Measurements from ENCODE around the gene SMURF1.
A peak's percentile ranks its signal among the peaks of the same experiment; 100 is the strongest.
"Not testable (repeated sequence)": the region's sequence is repeated elsewhere in the genome, so short reads cannot be mapped to it uniquely, and the experiment has no call there.

SMURF1 gene

DNA sequence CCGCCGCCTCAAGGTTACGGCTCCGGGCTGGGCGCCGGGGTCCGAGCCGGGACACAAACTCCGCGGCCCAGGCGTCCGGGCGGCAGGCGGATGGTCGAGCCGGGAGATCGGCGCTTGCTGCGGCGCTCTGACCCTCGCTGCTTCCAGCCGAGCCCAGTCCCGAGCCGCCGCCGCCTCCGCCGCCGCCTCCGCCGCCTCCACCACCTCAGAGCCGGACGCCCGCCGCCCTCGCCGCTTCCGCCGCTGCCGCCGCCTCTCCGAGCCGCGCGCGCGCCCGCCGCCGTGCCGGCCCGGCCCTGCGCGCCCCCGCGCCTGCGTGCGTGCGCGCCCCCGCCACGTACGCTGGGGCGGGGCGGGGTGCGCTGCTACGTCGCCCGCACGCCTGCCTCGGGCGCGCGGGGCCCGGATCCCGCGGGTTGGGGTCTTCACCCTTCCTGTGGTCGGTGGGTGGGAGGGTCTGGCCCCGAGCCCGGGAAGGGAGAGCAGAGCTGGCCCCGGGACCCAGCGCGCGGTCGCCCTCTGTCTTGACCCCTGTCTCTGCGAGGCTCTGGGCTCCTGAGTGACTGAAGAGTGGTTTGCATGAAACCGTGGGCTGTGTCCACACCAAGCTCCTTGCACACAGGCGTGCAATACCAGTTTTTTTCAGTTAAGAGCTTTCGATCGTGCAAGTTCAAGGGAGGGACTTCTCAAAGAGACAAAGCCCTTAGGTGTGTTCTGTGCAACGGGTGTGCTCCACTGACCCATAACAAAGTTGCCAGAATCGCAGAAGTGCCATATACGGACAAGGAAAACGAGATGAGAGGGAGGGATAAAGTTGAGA lies at the start of gene SMURF1:
TSS of gene SMURF1 (minus strand) at position 256 of the 820 bp plus-strand sequence. CDS start 328 bp downstream, outside the sequence.
- peak; percentile 60 for DNase-seq (ENCODE audit: low spot score)

GRCh38 chr7:99191869-99192596 lies 48.1 kb upstream of the SMURF1 start:
- DNase-seq (ENCODE audit: low spot score), result no peak

- peak; percentile 46 for DNase-seq (ENCODE audit: low spot score)
These were observed 46.6 kb upstream of the SMURF1 start for GRCh38 chr7:99190359-99191009.

GRCh38 chr7:99189222-99189621 lies 45.3 kb upstream of the SMURF1 start:
- DNase-seq (ENCODE audit: low spot score), result no peak

- DNase-seq (ENCODE audit: low spot score), result no peak
These were observed 44.3 kb upstream of the SMURF1 start for GRCh38 chr7:99188221-99188620.

DNA sequence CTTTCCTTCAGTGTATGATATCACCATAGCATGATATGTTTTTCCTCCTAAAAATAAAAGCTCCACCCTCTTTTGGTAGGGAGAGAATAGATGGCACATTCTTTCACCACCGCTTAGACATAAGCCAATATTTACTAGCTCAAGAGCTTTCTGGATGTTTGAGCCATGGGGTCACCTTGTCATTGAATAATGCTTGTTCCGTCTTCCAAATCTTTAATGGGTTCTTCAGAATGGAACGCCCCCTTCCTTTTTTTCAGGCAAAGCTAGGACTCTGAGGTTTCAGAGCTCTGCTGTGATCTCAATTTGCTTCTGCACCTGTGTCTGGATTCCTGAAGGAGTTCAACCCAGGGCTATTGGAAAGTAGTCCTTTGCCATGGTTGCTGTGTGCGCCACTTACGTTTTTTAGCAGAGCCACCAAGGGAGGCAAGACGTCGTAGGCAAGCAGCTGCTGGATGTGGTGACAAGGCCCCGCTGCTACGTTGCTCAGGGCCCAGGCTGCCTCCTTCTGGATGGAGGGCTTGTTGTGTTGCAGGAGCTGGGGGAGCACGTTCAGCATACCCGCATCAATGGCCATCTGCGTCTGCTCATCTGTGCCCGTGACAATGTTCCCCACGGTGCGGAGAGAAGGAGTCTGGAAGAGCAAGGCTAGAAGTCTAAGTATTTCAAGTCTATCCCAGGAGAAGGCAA lies 40.8 kb upstream of the SMURF1 start:
- DNase-seq (ENCODE audit: low spot score), result no peak

GRCh38 chr7:99180067-99180650 lies 36.3 kb upstream of the SMURF1 start:
- DNase-seq (ENCODE audit: low spot score), result no peak

DNA sequence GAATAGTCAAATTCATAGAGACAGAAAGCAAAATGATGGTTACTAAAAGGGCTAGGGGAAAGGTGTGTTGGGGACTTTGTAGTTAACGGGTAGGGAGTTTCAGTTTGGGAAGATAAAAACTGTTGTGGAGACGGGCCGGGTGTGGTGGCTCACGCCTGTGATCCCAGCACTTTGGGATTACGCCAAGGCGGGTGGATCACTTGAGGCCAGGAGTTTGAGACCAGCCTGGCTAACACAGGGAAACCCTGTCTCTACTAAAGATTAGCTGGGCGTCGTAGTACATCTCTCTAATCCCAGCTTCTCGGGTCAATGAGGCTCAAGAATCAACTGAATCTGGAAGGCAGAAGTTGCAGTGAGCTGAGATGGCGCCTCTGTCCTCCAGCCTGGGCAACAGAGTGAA lies 33.3 kb upstream of the SMURF1 start:
- DNase-seq (ENCODE audit: low spot score), result no peak

- DNase-seq (ENCODE audit: low spot score), result no peak
These were observed 29.9 kb upstream of the SMURF1 start for GRCh38 chr7:99173787-99174186.

DNA sequence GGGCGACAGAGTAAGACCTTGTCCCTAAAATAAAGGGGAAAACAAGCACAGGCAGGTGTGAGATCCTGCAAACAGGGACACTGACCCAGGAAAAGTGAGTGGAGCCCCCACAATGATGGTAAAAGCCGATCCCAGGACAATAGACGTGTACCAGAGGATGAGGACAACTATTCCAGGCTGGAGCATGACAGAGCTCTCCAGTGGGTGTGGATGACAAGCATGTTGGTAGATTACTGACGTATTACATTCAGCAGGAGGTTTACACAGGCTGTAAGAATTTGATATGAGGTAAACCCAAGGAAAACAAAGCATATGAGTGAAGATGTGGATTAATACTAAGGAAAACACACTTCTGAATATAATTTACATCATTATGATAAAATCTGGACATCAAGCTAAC lies 27.8 kb upstream of the SMURF1 start:
- no peak for DNase-seq (ENCODE audit: low spot score)

- DNase-seq (ENCODE audit: low spot score), result peak; percentile 49
These were observed 26.8 kb upstream of the SMURF1 start for GRCh38 chr7:99170730-99171074.

DNA sequence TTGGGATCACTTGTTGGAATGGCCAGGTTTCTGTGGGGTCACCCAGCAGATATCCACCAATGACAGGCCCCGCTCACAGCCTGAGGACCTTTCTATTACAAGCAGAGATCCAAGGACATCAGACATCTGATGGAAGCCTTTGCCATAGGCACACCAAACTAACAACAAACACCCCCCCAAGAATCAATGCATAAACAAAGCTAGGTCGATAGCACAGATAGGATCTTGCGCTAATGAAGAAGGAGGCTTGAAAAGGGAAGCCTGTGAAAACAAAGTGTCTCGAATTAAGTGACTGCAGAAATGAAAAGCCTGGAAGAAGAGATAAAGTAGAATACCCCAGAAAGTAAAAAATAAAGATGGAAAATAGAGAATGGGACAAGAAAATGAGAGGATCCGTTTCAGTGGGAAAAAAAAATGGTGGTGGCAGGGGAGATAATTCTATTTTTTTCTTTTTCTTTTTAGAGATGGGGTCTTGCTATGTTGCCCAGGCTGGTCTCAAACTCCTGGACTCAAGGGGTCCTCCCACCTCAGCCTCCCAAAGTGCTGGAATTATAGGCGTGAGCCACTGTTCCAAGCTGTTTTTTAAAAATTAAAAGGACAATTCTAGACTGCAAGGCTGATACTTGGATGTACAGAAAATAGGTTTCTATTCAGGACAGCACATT lies 26.3 kb upstream of the SMURF1 start:
- no peak for DNase-seq (ENCODE audit: low spot score)

DNA sequence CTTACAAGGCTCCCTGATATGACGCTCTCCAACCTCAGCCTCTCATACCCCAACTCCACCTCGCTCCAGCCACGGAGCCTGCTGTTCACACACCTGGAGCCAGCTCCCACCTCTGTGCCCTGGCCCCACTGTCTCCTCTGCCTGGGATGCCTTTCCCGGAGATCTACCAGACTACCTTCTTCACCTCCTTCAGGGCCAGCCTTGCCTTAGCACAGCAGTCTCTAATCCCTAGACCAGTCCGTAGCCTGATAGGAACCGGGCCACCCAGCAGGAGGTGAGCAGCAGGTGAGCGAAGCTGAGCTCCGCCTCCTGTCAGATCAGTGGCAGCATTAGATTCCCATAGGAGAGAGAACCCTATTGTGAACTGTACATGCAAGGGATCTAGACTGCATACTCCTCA lies 23.2 kb upstream of the SMURF1 start:
- no peak for DNase-seq (ENCODE audit: low spot score)

DNA sequence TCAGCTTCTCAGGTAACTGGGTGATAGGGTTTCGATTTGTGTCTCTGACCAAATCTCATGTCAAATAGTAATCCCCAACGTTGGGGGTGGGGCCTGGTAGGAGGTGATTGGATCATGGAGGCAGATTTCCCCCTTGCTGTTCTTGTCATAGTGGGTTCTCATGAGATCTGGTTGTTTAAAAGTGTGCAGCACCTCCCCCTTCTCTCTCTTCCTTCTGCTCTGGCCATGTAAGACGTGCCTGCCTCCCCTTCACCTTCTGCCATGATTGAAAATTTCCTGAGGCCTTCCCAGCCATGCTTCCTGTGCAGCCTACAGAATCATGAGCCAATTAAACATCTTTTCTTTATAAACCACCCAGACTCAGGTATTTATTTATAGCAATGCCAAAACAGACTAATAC lies 21.9 kb upstream of the SMURF1 start:
- DNase-seq (ENCODE audit: low spot score), result no peak

- DNase-seq (ENCODE audit: low spot score), result not testable (repeated sequence)
These were observed 19.8 kb upstream of the SMURF1 start for GRCh38 chr7:99163669-99164068.

DNA sequence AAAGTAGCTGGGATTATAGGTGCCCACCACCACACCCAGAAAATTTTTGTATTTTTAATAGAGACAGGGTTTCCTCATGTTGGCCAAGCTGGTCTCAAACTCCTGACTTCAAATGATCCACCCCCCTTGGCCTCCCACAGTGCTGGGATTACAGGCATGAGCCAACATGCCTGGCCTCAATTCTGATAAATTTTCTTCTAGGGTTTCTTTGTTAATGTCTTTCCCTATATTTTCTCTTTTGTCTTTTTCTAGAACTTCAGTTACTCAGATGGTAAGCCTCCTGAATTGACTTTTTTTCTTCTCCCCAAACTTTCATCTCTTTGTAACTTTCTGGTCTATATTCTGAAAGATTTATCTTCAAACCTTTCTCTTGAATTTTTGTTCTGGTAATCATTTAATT lies 12.7 kb upstream of the SMURF1 start:
- DNase-seq (ENCODE audit: low spot score), result no peak

DNA sequence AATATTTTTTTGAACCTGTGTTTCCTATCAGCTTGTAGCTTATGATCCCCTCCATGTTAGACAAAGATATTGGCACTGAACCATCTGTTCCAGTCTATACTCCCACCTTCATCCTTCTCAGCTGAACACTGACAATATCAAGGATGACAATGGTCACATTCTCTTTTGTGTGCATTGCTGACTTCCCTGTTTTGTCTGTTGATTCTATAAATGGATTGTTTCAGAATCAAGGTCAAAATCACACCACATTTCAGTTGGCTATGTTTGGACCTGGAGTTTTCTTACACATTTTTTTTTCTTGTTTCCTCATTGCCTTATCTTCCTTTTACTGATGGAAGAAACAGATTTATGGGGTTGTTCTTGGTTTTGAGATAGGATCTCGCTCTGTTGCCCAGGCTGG lies 11.3 kb upstream of the SMURF1 start:
- no peak for DNase-seq (ENCODE audit: low spot score)

GRCh38 chr7:99146979-99147378 lies 3.1 kb upstream of the SMURF1 start:
- no peak for DNase-seq (ENCODE audit: low spot score)

DNA sequence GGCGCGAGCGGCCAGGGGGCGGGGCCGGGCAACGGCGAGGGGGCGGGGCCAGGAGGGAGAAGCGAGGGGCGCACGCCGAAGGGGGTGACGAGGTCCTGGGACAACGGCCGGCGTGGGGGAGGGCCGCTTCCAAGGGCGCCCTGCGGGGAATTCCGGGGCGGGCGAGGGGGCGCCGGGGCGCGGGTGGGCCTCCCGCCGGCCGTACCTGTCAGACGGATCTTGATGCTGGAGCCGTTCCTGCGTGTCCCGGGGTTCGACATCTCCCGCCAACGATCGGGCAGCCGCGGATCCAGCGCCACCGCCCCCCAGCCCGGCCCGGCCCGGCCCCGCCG lies 421 bp downstream of the SMURF1 start:
- no peak for DNase-seq (ENCODE audit: low spot score)

- peak; percentile 80 for DNase-seq (ENCODE audit: low spot score)
These were observed 984 bp downstream of the SMURF1 start for GRCh38 chr7:99142727-99143520.
